Loucy (cell line): ENCODE data around the gene PBX2.

ENCODE experiments used
- CTCF ChIP-seq: fragments of 200-600 bp; sonication (generic); conservative IDR thresholded peaks from 2 replicates; pipeline ENCODE4 v1.5.1; 2014; ENCODE audit warnings: mild to moderate bottlenecking, antibody characterized with exemption, low read length
- EZH2phosphoT487 ChIP-seq: fragments of 200-600 bp; IDR thresholded peaks from 2 replicates; pipeline ENCODE4 v1.6.1; 2018; ENCODE audit warnings: antibody characterized with exemption, mild to moderate bottlenecking, moderate library complexity, borderline replicate concordance

DNA sequence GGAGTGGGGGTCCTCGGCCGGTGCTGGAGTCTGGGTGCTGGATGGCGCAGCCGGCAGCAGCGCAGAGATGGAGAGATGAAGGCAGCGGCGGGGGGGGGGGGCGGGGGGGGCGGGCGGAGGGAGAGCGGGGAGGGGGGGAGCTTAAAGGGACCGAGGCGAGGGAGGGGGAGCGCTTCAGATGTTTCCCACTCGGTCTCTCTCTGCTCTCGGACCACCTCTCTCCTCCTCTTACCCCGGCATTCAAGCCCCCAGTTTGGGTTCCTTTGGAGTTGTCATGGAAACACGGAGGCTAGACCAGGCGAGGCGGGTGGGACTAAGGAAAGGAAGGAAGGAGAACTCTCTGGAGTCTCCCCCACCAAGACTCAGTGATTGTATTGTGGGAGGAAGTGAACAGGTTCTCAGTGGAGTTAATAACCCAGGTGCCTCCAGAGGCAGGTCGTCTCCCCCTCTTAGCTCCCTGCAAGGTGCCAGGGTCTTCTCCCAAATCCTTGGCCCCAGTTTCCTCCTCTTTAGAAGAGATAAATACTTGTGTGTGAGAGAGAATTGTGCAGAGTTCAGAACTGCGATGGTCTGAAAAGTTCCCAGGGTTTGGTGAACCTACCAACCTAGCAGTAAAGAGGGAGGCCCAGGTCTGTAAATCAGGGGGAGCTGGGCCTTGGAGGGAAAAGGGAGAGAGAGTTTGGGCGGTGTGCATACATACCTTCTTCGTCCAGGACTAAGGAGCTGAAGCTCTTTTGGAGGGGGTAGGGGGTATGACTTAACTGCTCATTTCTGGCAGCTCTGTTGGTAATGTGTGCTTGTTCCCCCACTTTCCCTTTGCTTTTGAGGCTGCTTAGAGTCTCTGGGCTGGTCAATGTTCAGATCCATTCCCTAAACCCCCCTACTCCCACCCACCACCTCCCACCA is 37.9 kb downstream of the PBX2 start, which contains the start of gene PRRT1:
- TF ChIP-seq CTCF (no peak), EZH2phosphoT487 (no peak)
